ENCODE measurements around the gene TEAD1.

DNA sequence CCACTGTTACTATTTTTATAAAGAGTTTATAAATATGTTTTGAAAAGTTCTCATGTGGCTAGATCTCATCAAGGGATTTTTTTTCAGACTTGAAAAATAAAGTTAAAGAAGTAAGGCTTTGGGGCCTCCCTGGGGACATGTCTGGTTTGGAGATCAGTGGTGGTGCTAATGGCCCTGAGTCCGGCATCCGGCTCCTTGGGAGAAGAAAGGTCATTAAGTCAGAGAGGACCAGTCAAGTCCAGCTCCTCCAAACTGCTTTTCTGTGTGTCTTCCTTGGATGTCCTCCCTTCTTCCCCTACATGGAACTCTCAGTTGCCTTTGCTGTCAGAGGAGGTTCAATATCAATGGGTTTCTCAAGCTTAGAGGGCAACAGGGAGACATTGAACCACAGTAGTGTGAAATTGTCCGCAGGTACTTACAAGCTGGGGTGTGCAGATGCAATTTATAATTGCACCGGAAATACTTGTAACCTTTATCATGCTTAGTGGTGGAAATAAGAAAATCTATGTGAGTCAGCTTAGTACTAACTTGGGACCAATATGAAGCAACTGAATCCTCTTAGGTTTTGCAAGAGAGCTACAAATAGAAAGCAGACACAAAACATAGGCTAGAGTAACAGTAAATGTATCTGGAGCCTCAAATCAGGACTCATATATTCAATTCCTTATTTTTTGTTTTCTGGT is 144.3 kb downstream of the TEAD1 start:
- TF ChIP-seq, protein P1, sequence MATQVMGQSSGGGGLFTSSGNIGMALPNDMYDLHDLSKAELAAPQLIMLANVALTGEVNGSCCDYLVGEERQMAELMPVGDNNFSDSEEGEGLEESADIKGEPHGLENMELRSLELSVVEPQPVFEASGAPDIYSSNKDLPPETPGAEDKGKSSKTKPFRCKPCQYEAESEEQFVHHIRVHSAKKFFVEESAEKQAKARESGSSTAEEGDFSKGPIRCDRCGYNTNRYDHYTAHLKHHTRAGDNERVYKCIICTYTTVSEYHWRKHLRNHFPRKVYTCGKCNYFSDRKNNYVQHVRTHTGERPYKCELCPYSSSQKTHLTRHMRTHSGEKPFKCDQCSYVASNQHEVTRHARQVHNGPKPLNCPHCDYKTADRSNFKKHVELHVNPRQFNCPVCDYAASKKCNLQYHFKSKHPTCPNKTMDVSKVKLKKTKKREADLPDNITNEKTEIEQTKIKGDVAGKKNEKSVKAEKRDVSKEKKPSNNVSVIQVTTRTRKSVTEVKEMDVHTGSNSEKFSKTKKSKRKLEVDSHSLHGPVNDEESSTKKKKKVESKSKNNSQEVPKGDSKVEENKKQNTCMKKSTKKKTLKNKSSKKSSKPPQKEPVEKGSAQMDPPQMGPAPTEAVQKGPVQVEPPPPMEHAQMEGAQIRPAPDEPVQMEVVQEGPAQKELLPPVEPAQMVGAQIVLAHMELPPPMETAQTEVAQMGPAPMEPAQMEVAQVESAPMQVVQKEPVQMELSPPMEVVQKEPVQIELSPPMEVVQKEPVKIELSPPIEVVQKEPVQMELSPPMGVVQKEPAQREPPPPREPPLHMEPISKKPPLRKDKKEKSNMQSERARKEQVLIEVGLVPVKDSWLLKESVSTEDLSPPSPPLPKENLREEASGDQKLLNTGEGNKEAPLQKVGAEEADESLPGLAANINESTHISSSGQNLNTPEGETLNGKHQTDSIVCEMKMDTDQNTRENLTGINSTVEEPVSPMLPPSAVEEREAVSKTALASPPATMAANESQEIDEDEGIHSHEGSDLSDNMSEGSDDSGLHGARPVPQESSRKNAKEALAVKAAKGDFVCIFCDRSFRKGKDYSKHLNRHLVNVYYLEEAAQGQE (IDR thresholded peaks at IDR 0.05; ENCODE audit: insufficient replicate concordance, low read depth), result no peak
- TF ChIP-seq, protein P2, sequence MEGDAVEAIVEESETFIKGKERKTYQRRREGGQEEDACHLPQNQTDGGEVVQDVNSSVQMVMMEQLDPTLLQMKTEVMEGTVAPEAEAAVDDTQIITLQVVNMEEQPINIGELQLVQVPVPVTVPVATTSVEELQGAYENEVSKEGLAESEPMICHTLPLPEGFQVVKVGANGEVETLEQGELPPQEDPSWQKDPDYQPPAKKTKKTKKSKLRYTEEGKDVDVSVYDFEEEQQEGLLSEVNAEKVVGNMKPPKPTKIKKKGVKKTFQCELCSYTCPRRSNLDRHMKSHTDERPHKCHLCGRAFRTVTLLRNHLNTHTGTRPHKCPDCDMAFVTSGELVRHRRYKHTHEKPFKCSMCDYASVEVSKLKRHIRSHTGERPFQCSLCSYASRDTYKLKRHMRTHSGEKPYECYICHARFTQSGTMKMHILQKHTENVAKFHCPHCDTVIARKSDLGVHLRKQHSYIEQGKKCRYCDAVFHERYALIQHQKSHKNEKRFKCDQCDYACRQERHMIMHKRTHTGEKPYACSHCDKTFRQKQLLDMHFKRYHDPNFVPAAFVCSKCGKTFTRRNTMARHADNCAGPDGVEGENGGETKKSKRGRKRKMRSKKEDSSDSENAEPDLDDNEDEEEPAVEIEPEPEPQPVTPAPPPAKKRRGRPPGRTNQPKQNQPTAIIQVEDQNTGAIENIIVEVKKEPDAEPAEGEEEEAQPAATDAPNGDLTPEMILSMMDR (IDR thresholded peaks at IDR 0.05; ENCODE audit: insufficient read depth, low read length), result no peak
- TF ChIP-seq POLR2AphosphoS5 (IDR thresholded peaks at IDR 0.05; ENCODE audit: low read depth) (no peak), GABPA (IDR thresholded peaks at IDR 0.05; ENCODE audit: low read depth) (no peak)
